Neuronal stem cell (in vitro differentiated cells): ENCODE results near the gene CDK11B.

Experiments
- DNase-seq: peaks from one replicate; pipeline ENCODE4 v3.0.0-alpha.2; 2013; ENCODE audit warnings: low spot score
- H2AFZ ChIP-seq: one replicate; pipeline ENCODE4 v1.6.1; 2013; ENCODE audit warnings: mild to moderate bottlenecking, low read length, inconsistent platforms
- H2AK5ac ChIP-seq: 2 replicates; pipeline ENCODE4 v1.6.1; 2013; ENCODE audit warnings: low read depth, mild to moderate bottlenecking, inconsistent platforms, low read length, moderate library complexity, mixed read lengths
- H2BK120ac ChIP-seq: 2 replicates; pipeline ENCODE4 v1.6.1; 2013; ENCODE audit warnings: low read depth, mild to moderate bottlenecking, inconsistent platforms, low read length, moderate library complexity, mixed read lengths
- H2BK12ac ChIP-seq: one replicate; pipeline ENCODE4 v1.6.1; 2013; ENCODE audit warnings: low read length, inconsistent platforms
- H2BK15ac ChIP-seq: 2 replicates; pipeline ENCODE4 v1.6.1; 2013; ENCODE audit warnings: mild to moderate bottlenecking, low read length, inconsistent platforms, mixed read lengths
- H2BK5ac ChIP-seq: one replicate; pipeline ENCODE4 v1.6.1; 2013; ENCODE audit warnings: inconsistent platforms, mild to moderate bottlenecking, low read length, moderate library complexity
- H3K14ac ChIP-seq: one replicate; pipeline ENCODE4 v1.6.1; 2013; ENCODE audit warnings: low read length, inconsistent platforms
- H3K18ac ChIP-seq: 2 replicates; pipeline ENCODE4 v1.6.1; 2013; ENCODE audit warnings: low read length, inconsistent platforms
- H3K23ac ChIP-seq: 2 replicates; pipeline ENCODE4 v1.6.1; 2013; ENCODE audit warnings: low read depth, mild to moderate bottlenecking, mixed read lengths, low read length, inconsistent platforms; ENCODE audit not compliant: poor library complexity
- H3K27ac ChIP-seq: replicated peaks from 3 replicates; pipeline ENCODE4 v1.5.1; 2013; ENCODE audit warnings: low read length, inconsistent platforms
- H3K27me3 ChIP-seq, 3 experiments: 2 replicates each; pipeline ENCODE4 v1.6.1; 2013; ENCODE audit warnings: low read length in 3 of 3, mild to moderate bottlenecking in 2 of 3, inconsistent platforms in 1 of 3, low read depth in 1 of 3, mixed read lengths in 1 of 3, moderate library complexity in 1 of 3; ENCODE audit not compliant: control insufficient read depth in 3 of 3, insufficient read depth in 3 of 3
- H3K36me3 ChIP-seq, 2 donors: replicated peaks in 1 of 2; 2 replicates each; pipeline ENCODE4 v1.6.1; 2013; ENCODE audit warnings: low read length in 2 of 2; ENCODE audit not compliant: control insufficient read depth in 2 of 2, insufficient read depth in 2 of 2
- H3K4ac ChIP-seq: 2 replicates; pipeline ENCODE4 v1.6.1; 2013; ENCODE audit warnings: inconsistent platforms, mild to moderate bottlenecking, low read length, moderate library complexity
- H3K4me1 ChIP-seq, 2 donors: 1 replicate in 1 of 2; 2 replicates in 1 of 2; pipeline ENCODE4 v1.6.1; 2013; ENCODE audit warnings: low read length in 2 of 2, low read depth in 1 of 2; ENCODE audit not compliant: control insufficient read depth in 2 of 2, insufficient read depth in 1 of 2
- H3K4me2 ChIP-seq: one replicate; pipeline ENCODE4 v1.6.1; 2013; ENCODE audit warnings: mild to moderate bottlenecking, low read length, inconsistent platforms; ENCODE audit not compliant: insufficient read depth, poor library complexity, severe bottlenecking
- H3K4me3 ChIP-seq, 2 donors: 2 replicates each; pipeline ENCODE4 v1.5.1; 2013; ENCODE audit warnings: low read length in 2 of 2, mild to moderate bottlenecking in 2 of 2, inconsistent platforms in 1 of 2, moderate library complexity in 1 of 2
- H3K79me1 ChIP-seq: one replicate; pipeline ENCODE4 v1.6.1; 2013; ENCODE audit warnings: low read depth, mild to moderate bottlenecking, inconsistent platforms, low read length, moderate library complexity
- H3K9ac ChIP-seq: one replicate; pipeline ENCODE4 v1.6.1; 2013; ENCODE audit warnings: mild to moderate bottlenecking, low read depth, low read length, inconsistent platforms; ENCODE audit not compliant: poor library complexity
- H3K9me3 ChIP-seq, 2 donors: replicated peaks in 1 of 2; 2 replicates each; pipeline versions ENCODE3 to v1.6.1; 2013; ENCODE audit warnings: low read length in 2 of 2, mild to moderate bottlenecking in 2 of 2, inconsistent platforms in 1 of 2, low read depth in 1 of 2, mixed read lengths in 1 of 2, moderate library complexity in 1 of 2; ENCODE audit not compliant: control insufficient read depth in 2 of 2, insufficient read depth in 1 of 2
- H4K8ac ChIP-seq: one replicate; pipeline ENCODE4 v1.6.1; 2013; ENCODE audit warnings: low read depth, mild to moderate bottlenecking, inconsistent platforms, low read length, moderate library complexity
- H4K91ac ChIP-seq: one replicate; pipeline ENCODE4 v1.6.1; 2013; ENCODE audit warnings: low read length, low read depth, mild to moderate bottlenecking, inconsistent platforms; ENCODE audit not compliant: poor library complexity
- WGBS, 2 donors: extraction: QIAGEN DNeasy Blood & Tissue Kit; methylation state at CpG; one replicate each; pipeline ENCODE4 v1.1.7; 2013; ENCODE audit warnings: missing lambda C conversion rate in 2 of 2, mixed read lengths in 1 of 2; ENCODE audit not compliant: insufficient read length in 2 of 2, insufficient replicate concordance in 1 of 2; ENCODE audit errors: extremely low coverage in 2 of 2; 5-methylcytosine and 5-hydroxymethylcytosine counted together

CDK11B gene

DNA sequence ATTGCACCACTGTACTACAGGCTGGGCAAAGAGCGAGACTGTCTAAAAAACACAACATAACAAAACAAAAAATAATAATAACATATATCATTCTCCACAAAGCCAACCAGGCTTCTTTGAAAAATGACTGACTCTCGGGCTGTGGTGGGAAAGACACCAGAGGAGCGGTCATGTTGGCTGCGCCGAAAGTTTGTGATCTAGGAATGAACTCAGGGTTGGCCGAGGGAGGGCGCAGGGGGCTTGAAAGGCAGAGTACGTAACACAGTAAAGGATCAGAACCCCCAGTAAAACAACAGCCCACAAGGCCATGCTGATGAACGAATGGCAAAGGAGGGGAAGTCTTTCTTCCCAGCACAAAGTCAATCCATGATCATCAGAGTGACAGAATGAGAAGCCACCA, 29.0 kb upstream of the CDK11B start:
- Histone ChIP-seq H2BK12ac (no peak overlapping the region), H2BK5ac (no peak overlapping the region), H3K79me1 (peaks cover 15% of the 10 kb centered on the region), H2AFZ (no peak overlapping the region), H2AK5ac (no peak overlapping the region), H3K9ac (no peak overlapping the region), H3K4me2 (no peak overlapping the region), H3K18ac (no peak overlapping the region), H3K27ac (no peak overlapping the region), H2BK15ac (no peak overlapping the region), H3K4me3 (no peak overlapping the region), H3K36me3 (peaks cover 0 to 26% of the 10 kb centered on the region in 2 donors), H3K14ac (no peak overlapping the region), H3K9me3 (no peaks in the 10 kb centered on the region), H3K4me1 (no peaks in the 10 kb centered on the region), H4K8ac (no peak overlapping the region), H3K4ac (no peak overlapping the region), H3K23ac (no peak overlapping the region), H4K91ac (no peak overlapping the region), H2BK120ac (no peak overlapping the region), H3K27me3 (no peaks in the 10 kb centered on the region)
- no peak for DNase-seq
- WGBS, 2 donors, result no CpG with 5 or more reads among the region's 9 CpGs

DNA sequence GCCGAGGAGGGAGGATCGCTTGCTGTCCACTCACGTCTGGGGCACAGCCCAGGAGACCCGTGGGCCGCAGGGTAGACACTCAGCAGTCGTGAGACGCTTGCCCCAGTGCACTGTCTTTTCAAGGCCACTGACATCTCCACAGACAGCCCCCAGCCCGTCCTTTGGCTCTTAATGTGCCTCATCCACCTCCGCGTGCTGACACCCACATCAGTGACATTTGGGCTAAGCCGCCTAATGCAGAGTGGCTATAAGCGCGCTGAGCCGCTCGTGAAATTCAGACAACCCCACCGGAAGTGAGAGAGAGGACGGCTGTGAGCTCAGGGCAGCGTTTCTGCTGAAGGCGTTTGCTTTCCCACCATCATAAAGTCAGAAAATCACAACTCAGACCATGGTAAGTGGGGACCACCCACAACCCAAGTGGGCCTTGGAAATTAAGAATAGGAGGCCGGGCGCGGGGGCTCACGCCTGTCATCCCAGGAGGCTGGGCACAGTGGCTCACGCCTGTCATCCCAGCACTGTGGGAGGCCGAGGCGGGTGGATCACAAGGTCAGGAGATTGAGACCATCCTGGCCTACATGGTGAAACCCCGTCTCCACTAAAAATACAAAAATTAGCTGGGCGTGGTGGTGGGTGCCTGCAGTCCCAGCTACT, 25.4 kb upstream of the CDK11B start:
- Histone ChIP-seq H3K9ac (no peak overlapping the region), H2BK15ac (no peak overlapping the region), H4K8ac (no peak overlapping the region), H4K91ac (no peak overlapping the region), H3K4ac (no peak overlapping the region), H3K27ac (no peak overlapping the region), H2BK120ac (no peak overlapping the region), H2BK5ac (no peak overlapping the region), H3K4me3 (no peak overlapping the region), H3K4me1 (no peaks in the 10 kb centered on the region), H3K36me3 (peaks cover 0 to 29% of the 10 kb centered on the region in 2 donors), H3K4me2 (no peak overlapping the region), H3K18ac (no peak overlapping the region), H2BK12ac (no peak overlapping the region), H3K14ac (no peak overlapping the region), H2AK5ac (no peak overlapping the region), H2AFZ (no peak overlapping the region), H3K79me1 (peaks cover 14% of the 10 kb centered on the region), H3K9me3 (no peaks in the 10 kb centered on the region), H3K27me3 (no peaks in the 10 kb centered on the region), H3K23ac (no peak overlapping the region)
- no peak for DNase-seq
- WGBS, 2 donors, result no CpG with 5 or more reads among the region's 28 CpGs

DNA sequence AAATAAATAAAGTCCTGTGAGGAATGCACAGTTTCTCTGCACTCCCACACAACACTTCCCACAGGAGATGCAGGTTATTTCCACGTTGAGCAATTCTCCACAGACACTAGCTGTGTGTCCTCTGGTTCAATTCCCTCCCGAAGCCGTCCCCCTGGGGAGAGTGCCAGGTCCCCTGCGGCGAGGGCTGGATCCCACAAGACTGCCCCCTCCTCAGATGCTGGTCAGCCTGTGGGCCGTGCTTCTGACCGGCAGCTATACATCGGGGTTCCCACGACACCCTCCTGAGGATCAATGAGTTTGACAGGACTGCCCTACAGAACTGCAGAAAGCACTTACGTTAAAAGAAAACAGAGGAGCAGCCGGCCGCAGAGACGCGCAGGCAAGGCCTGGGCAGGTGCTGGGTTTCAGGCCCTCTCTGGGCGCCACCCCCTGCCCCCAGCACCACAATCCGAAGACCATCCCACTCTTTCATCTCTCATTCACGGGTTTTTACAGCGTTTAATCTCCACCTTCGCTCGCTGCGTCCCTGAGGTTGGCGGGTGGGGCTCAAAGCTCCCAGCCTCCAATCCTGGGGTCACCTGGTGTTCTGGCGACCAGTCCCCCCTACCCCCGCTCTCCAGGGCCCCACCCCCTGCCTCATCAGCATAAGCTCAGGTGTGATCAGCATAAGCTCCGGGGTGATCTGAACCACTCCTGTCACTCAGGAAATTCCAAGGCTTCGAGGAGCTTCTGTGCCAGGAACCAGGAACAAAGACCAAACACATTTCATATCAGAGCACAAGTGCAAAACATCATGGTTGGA, 24.5 kb upstream of the CDK11B start:
- H3K27me3 ChIP-seq, result no peaks in the 10 kb centered on the region
- H3K4ac ChIP-seq, result no peak overlapping the region
- no peak overlapping the region for H3K23ac ChIP-seq
- peaks cover 1 to 28% of the 10 kb centered on the region in 2 donors for H3K36me3 ChIP-seq
- H3K27ac ChIP-seq, result no peak overlapping the region
- no peak overlapping the region for H3K4me3 ChIP-seq
- H2BK15ac ChIP-seq, result no peak overlapping the region
- DNase-seq, result no peak
- no peak overlapping the region for H3K18ac ChIP-seq
- no peaks in the 10 kb centered on the region for H3K9me3 ChIP-seq
- H3K9ac ChIP-seq, result peak overlapping the region; percentile 0
- H2BK5ac ChIP-seq, result no peak overlapping the region
- H3K14ac ChIP-seq, result no peak overlapping the region
- H2AFZ ChIP-seq, result no peak overlapping the region
- no peak overlapping the region for H4K91ac ChIP-seq
- H2AK5ac ChIP-seq, result no peak overlapping the region
- WGBS, 2 donors, result no CpG with 5 or more reads among the region's 26 CpGs
- H2BK12ac ChIP-seq, result no peak overlapping the region
- no peak overlapping the region for H2BK120ac ChIP-seq
- H4K8ac ChIP-seq, result no peak overlapping the region
- H3K4me1 ChIP-seq, result peaks cover 0 to 6% of the 10 kb centered on the region in 2 donors
- H3K79me1 ChIP-seq, result peaks cover 15% of the 10 kb centered on the region
- H3K4me2 ChIP-seq, result no peak overlapping the region

DNA sequence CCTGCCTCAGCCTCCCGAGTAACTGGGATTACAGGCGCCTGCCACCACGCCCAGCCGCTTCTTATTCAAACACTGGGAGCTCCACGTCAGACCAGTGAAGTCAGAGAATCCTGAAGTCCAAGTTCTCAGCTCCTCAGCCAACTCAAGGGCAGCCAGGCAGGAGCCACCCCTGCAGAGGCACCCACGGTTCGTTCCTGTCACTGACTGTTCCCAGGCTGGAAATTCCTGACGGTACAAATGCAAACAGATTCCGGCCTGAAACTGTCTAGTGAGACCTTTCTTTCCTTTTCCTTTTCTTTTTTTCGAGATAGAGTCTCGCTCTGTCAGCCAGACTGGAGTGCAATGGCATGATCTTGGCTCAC, 22.1 kb upstream of the CDK11B start:
- no peak overlapping the region for H2BK12ac ChIP-seq

More for the DNA sequence above, 22.1 kb upstream of the CDK11B start:
- Histone ChIP-seq H2AK5ac (no peak overlapping the region), H2BK120ac (no peak overlapping the region), H3K27me3 (no peaks in the 10 kb centered on the region), H2BK5ac (no peak overlapping the region), H3K27ac (no peak overlapping the region), H3K14ac (no peak overlapping the region), H4K91ac (no peak overlapping the region), H3K36me3 (peaks cover 1 to 31% of the 10 kb centered on the region in 2 donors), H3K9me3 (no peaks in the 10 kb centered on the region), H3K4me3 (peak overlapping the region in 1 of 2 donors; percentile 47), H3K9ac (no peak overlapping the region), H3K79me1 (peaks cover 18% of the 10 kb centered on the region), H3K23ac (no peak overlapping the region), H2AFZ (no peak overlapping the region), H3K18ac (no peak overlapping the region), H3K4me1 (peaks cover 0 to 6% of the 10 kb centered on the region in 2 donors), H4K8ac (no peak overlapping the region), H3K4ac (no peak overlapping the region), H2BK15ac (no peak overlapping the region), H3K4me2 (no peak overlapping the region)
- DNase-seq, result no peak
- no CpG with 5 or more reads among the region's 11 CpGs for WGBS, 2 donors
